Adrenal gland (tissue), 12 donors: Measurements from ENCODE around the gene TUB. TPM values are rescaled to one million over a fixed set of nuclear protein-coding genes. Genes with fewer than 3 reads are reported as not detected.

ENCODE experiments used
- DNase-seq, 7 donors: peaks; one replicate each; pipeline ENCODE4 v3.0.0-alpha.2; 2019 to 2020
- H3K27ac ChIP-seq, 5 donors: fragments of 200-600 bp; sonication (generic) in 4 of 5; 1 replicate in 3 of 5; 2 replicates in 2 of 5; pipeline versions ENCODE4 v1.5.1 to v1.8.0; 2016 to 2020; ENCODE audit warnings: mild to moderate bottlenecking in 1 of 5
- H3K27me3 ChIP-seq: fragments of 200-600 bp; 2 replicates; pipeline ENCODE4 v1.8.0; 2021
- H3K36me3 ChIP-seq, 2 donors: fragments of 200-600 bp; replicated peaks in 1 of 2; 1 replicate in 1 of 2; 2 replicates in 1 of 2; pipeline versions ENCODE4 v1.5.1 to v1.8.0; 2018 to 2022
- H3K4me1 ChIP-seq, 2 donors: fragments of 200-600 bp; replicated peaks in 1 of 2; 1 replicate in 1 of 2; 2 replicates in 1 of 2; pipeline versions ENCODE4 v1.5.1 to v1.8.0; 2018 to 2021
- H3K4me3 ChIP-seq, 4 donors: fragments of 200-600 bp; sonication (generic) in 3 of 4; one replicate each; pipeline ENCODE4 v1.5.1; 2016 to 2018
- H3K9me3 ChIP-seq, 3 donors: fragments of 200-600 bp; sonication (generic) in 1 of 3; replicated peaks in 1 of 3; 1 replicate in 2 of 3; 2 replicates in 1 of 3; pipeline versions ENCODE4 v1.5.1 to v1.8.0; 2016 to 2021
- POLR2A ChIP-seq, 2 donors: fragments of 450-650 bp; IDR thresholded peaks; one replicate each; pipeline ENCODE4 v1.6.1; 2017; ENCODE audit warnings: antibody characterized with exemption in 2 of 2, mild to moderate bottlenecking in 2 of 2, moderate library complexity in 1 of 2
- WGBS, 4 donors: extraction: QIAGEN DNeasy Blood & Tissue Kit in 2 of 4; methylation state at CpG; one replicate each; pipeline versions ENCODE4 v1.1.5 to v1.1.7; 2013 to 2017; 5-methylcytosine and 5-hydroxymethylcytosine counted together
- intact Hi-C, 2 donors: fragments of 100-400 bp; cut with DNase I; formaldehyde crosslinking; loops; one replicate each; pipeline versions ENCODE4 v1.14.1 to v1.15.0; 2022 to 2023
- polyA plus RNA-seq, 3 donors: library from polyadenylated mRNA; stranded (reverse); fragments of 200-250 nt in 2 of 3; fragments of 350-450 nt in 1 of 3; fragmentation: Illumina TruSeq in 1 of 3; extraction: RNeasy Lipid Tissue Mini Kit (QIAGEN cat#74804) in 1 of 3; gene quantifications; one replicate each; pipeline ENCODE4 v1.2.3, GENCODE V29; 2013 to 2014
- total RNA-seq, 9 donors: library from RNA; depleted of rRNA in 4 of 9; stranded (reverse); fragments of >200 nt in 4 of 9; fragments of 120-200 nt in 1 of 9; fragmentation: NEBNext Ultra II Directional in 1 of 9; extraction: Animal tissue kit (Norgen Biotek cat#: 25700) in 1 of 9; gene quantifications; one replicate each; pipeline versions ENCODE4 v1.1.0 to v1.2.4, GENCODE V29; 2013 to 2023
- TF ChIP-seq, protein P1 (sequence below), 6 experiments: fragments of 450-650 bp in 4 of 6; fragments of 200-600 bp in 2 of 6; sonication (generic) in 1 of 6; IDR thresholded peaks; 1 replicate in 5 of 6; 2 replicates in 1 of 6; pipeline versions ENCODE4 v1.5.1 to v1.8.0; 2016 to 2021; ENCODE audit warnings: antibody characterized with exemption in 6 of 6, mild to moderate bottlenecking in 2 of 6, moderate library complexity in 1 of 6
- donor health status: healthy with polysubstance abuse.
- donor health status: Bipolar disorder and iron deficiency.
- donor health status: DM: yes; HTN: yes; CAD: no.
- donor health status: DM: no; HTN: no; CAD: no.
- donor health status: DM: no; HTN: no; CAD: no.
- donor health status: DM: yes; HTN: yes; CAD: no.

Gene TUB
- total and polyA plus RNA-seq, 12 donors: 2.8 to 26.8 (median 12.0) TPM

DNA sequence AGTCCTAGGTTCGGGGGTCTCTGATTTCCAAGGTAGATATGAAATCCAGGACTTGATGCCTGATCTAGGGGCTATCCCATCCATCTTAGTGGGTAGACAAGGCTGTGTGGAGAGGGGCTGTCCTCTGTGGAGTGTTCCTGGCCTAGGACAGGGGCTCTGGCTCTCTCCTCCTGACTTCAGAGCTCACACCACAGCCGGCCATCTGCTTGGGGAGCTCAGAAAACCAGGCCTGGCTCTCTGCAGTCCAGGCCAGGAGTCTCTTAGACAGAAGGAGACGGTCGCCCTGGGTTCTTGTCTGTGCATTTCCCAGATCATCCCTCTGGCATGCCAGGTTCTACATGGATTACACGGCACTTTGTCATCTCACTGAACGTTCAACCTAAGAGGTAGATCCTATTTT lies 17.9 kb downstream of the TUB start:
- peak in 2 of 7 donors; percentile 10 to 50 for DNase-seq
- Histone ChIP-seq H3K27ac (no peak overlapping the region), H3K4me1 (no peaks in the 10 kb centered on the region), H3K4me3 (no peak overlapping the region), H3K27me3 (no peaks in the 10 kb centered on the region), H3K36me3 (peaks cover 0 to 29% of the 10 kb centered on the region in 2 donors), H3K9me3 (no peaks in the 10 kb centered on the region)
- TF ChIP-seq POLR2A (IDR thresholded peaks at IDR 0.05): no peak
- TF ChIP-seq, protein P1, sequence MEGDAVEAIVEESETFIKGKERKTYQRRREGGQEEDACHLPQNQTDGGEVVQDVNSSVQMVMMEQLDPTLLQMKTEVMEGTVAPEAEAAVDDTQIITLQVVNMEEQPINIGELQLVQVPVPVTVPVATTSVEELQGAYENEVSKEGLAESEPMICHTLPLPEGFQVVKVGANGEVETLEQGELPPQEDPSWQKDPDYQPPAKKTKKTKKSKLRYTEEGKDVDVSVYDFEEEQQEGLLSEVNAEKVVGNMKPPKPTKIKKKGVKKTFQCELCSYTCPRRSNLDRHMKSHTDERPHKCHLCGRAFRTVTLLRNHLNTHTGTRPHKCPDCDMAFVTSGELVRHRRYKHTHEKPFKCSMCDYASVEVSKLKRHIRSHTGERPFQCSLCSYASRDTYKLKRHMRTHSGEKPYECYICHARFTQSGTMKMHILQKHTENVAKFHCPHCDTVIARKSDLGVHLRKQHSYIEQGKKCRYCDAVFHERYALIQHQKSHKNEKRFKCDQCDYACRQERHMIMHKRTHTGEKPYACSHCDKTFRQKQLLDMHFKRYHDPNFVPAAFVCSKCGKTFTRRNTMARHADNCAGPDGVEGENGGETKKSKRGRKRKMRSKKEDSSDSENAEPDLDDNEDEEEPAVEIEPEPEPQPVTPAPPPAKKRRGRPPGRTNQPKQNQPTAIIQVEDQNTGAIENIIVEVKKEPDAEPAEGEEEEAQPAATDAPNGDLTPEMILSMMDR (IDR thresholded peaks at IDR 0.05): no peak
- intact Hi-C loops: no loop called here
- WGBS, 4 donors: 76 to 82% (median 77%) methylated on average over 6 of the region's 6 CpGs

DNA sequence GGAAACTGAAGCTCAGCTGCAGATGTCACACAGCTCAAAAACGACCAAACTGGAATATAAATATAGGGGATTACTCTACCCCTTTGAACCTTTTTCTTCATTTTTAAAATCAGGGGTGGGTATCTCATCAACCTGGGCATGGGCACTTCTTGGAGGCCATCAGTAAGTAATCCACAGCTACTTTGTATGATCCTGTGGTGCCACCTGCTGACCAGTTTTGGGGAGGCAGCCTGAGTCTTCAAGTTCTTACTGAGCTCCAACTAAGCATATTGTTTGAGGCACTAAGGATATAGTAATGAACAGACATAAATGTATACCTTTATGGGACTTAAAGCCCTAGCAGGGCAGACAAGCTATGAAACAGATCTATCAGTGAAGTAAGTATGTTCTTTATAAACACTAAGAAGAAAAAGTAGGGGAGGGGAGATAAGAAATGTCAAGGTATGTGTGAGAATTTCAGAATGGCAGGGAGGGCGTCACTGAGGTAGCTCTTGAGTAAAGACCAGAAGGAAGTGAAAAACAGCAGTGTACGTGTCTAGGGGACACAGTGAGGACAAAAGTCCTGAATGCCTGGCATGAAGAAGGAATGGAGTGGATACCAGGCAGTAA lies 18.4 kb downstream of the TUB start:
- H3K27me3 ChIP-seq: no peaks in the 10 kb centered on the region
- H3K4me1 ChIP-seq: no peaks in the 10 kb centered on the region
- peak; percentile 67 to 95 (median 84) for DNase-seq
- WGBS, 4 donors: 36 to 47% (median 45%) methylated on average over 3 of the region's 3 CpGs
- TF ChIP-seq POLR2A (IDR thresholded peaks at IDR 0.05): no peak
- TF ChIP-seq, protein P1 (IDR thresholded peaks at IDR 0.05): peak; percentile 54 to 83 (median 72)
- peaks cover 0 to 31% of the 10 kb centered on the region in 2 donors for H3K36me3 ChIP-seq
- no peaks in the 10 kb centered on the region for H3K9me3 ChIP-seq
- H3K27ac ChIP-seq: no peak overlapping the region
- intact Hi-C loops: no loop called here
- no peak overlapping the region for H3K4me3 ChIP-seq

DNA sequence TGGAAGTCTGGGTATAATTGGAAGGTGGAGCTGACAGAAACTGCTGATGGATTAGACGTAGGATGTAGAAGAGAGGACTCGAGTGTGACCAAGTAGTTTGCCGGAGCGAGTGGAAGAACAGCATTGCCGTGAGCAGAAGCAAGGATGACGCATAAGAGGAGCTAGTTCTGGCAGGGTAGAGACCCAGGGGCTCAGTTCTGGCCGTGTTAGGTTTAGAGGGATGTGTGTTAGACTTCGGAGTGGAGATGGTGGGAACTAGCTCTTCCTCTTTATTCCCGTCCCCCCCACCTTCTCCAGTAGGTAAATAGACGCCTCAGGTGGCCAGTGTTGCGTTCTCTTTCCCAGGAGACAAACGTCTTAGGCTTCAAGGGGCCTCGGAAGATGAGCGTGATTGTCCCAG lies 19.1 kb downstream of the TUB start:
- DNase-seq: peak in 2 of 7 donors; percentile 3 to 48
- WGBS, 4 donors: 85 to 89% (median 88%) methylated on average over 14 of the region's 14 CpGs
- intact Hi-C loops: no loop called here

DNA sequence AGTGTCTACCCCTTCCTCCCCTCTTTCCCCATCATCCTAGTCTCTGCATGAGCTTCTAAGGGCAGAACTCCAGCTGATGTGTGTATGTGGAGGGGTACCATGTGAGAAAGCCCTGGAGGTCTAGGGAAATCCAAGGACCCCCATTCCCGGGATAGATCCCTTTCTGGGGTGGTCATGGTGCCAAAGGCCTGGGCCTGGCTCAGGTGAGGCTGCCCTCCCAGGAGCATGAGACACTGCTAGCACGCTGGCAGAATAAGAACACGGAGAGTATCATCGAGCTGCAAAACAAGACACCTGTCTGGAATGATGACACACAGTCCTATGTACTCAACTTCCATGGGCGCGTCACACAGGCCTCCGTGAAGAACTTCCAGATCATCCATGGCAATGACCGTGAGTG lies 19.6 kb downstream of the TUB start:
- Histone ChIP-seq H3K4me3 (no peak overlapping the region), H3K27me3 (no peaks in the 10 kb centered on the region), H3K4me1 (no peaks in the 10 kb centered on the region), H3K27ac (no peak overlapping the region), H3K9me3 (no peaks in the 10 kb centered on the region), H3K36me3 (peaks cover 0 to 31% of the 10 kb centered on the region in 2 donors)
- intact Hi-C loops: no loop called here
- 92 to 96% (median 95%) methylated on average over 8 of the region's 8 CpGs for WGBS, 4 donors
- peak in 2 of 7 donors; percentile 9 to 49 for DNase-seq
- TF ChIP-seq POLR2A (IDR thresholded peaks at IDR 0.05): no peak
- TF ChIP-seq, protein P1 (IDR thresholded peaks at IDR 0.05): no peak

More for the DNA sequence above, 19.1 kb downstream of the TUB start:
- no peaks in the 10 kb centered on the region for H3K9me3 ChIP-seq
- H3K4me1 ChIP-seq: no peaks in the 10 kb centered on the region
- TF ChIP-seq POLR2A (IDR thresholded peaks at IDR 0.05): no peak
- TF ChIP-seq, protein P1 (IDR thresholded peaks at IDR 0.05): no peak
- H3K36me3 ChIP-seq: peaks cover 0 to 31% of the 10 kb centered on the region in 2 donors
- no peaks in the 10 kb centered on the region for H3K27me3 ChIP-seq
- no peak overlapping the region for H3K4me3 ChIP-seq
- H3K27ac ChIP-seq: no peak overlapping the region
